HG02970 (cell line): ENCODE data around the gene PRAC2.

Source experiments
- ATAC-seq: cut with Tn5 transposase; IDR thresholded peaks from one replicate; pipeline ENCODE4 v1.9.1; 2021; ENCODE audit warnings: mild to moderate bottlenecking, moderate library complexity, moderate number of reproducible peaks; ENCODE audit not compliant: unreplicated experiment, low FRiP score

The PRAC2 gene

DNA sequence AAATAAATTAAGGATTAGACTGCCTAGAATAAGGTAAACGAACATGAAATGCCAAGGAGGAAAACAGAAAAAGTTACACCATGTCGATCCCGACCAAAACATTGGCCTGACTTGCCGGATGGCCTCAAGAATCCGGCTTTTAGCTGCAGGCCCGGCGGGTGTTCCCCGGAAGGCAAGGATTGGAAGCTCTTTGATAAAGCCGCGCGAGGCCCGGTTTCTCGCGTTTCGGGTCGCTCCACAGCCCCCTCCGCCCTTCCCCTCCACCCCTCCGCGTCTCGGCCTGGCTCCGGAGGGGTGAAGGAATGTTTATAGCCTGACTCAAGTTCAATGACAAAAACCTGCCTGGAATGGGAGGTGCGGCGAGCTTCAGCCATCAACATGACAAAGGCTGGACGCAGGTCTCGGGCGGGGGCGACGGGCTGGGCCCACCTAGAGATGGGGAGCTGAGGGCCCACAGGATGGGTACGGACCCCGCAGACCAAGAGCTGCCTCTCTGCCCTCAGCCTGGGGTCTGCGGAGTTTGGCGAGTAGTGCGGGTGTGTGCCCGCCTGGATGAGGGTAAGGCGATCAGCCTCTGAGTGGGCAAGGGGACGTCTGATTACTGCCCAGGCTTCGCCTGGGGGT, 3.2 kb upstream of the PRAC2 start:
- no peak for ATAC-seq

DNA sequence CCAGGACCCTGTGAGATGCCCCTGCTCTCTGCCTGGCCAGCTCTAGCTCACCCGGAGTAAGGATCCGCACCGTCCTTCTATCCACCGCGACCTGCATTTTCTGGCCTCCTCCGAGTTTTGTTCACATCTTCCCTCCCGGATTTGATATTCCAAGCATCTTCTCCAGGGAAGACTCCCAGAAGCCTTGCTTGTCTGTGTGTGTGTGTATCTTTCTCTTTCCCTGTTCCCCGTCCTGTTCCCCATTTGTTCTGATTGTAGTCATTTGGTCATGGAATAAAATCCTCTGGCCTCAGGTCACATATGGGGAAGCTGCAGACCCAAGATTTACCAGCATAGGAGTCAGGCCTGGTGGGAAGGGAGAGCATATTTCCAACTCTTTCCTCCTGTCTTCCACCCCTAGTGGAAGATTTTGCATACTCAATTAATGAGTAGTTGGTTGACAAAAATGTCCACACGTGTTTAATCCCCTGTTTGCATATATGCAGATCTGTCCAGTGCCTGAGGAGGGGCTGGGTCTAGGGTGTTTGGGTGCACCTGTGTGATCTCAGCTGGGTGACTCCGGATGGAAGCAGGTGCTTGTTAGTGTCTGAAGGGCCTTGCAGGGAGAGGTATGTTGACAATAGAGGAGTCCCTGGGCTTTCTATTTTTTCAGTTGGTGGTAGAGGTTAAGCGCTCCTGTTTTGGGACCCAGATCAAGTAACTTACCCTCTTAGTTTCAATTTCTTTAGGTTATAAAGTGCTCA, 2.5 kb upstream of the PRAC2 start:
- no peak for ATAC-seq

DNA sequence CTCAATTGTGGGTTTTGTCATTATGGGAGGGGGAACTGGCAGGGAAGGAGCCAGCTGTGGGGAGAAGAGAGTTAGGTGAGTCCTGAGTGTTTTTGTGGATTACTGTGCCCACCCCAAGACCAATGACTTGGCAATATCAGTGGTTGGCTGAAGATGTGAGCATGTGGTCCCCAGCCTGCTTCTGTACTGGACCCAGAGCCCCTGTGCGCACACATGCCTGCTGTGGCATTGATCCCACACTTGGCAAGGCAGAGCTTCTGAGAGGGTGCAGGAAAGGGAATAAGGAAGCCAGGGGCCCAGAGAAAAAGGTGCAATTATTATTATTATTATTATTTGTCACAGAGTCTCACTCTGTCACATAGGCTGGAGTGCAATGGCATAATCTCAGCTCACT, 2.0 kb upstream of the PRAC2 start:
- no peak for ATAC-seq

DNA sequence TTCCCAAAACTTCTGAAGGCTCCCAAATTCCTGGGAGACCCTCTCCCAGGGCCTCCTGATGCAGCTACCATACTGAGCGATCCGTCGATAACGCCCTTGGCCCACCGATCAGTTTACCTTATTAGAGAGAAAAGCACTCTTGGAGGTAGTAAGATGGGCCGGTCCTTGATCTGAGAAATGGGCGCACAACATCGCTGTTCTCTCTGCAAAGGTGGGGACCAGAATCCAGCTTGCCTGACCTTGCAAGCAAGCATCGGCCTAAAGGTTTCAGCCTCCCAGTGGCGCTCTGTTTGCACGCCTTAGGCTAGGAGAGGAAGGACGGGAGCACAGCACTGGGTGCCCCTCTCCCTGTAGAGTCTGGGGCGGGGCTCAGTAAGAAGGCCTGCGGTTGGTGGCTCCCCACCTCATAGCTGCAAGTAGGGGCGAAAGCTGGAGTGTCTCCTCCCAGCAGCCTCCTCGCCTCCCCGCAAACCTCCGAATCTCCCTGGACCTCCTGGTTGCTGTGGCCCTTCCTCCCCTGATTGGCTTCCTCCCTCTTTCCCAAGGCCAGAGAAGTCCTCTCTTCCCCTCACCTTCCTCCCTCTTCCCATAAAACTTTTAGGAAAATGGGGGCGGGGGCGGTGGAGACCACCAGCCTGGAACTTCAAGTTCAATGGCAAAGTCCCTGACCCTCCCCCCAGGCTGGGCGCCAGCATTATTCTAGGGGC, 631 bp upstream of the PRAC2 start, which contains the start of gene PRAC1:
TSS of gene PRAC1 (minus strand) at position 318 of the 707 bp plus-strand sequence. CDS start at position 192, 126 bp downstream.
- no peak for ATAC-seq

DNA sequence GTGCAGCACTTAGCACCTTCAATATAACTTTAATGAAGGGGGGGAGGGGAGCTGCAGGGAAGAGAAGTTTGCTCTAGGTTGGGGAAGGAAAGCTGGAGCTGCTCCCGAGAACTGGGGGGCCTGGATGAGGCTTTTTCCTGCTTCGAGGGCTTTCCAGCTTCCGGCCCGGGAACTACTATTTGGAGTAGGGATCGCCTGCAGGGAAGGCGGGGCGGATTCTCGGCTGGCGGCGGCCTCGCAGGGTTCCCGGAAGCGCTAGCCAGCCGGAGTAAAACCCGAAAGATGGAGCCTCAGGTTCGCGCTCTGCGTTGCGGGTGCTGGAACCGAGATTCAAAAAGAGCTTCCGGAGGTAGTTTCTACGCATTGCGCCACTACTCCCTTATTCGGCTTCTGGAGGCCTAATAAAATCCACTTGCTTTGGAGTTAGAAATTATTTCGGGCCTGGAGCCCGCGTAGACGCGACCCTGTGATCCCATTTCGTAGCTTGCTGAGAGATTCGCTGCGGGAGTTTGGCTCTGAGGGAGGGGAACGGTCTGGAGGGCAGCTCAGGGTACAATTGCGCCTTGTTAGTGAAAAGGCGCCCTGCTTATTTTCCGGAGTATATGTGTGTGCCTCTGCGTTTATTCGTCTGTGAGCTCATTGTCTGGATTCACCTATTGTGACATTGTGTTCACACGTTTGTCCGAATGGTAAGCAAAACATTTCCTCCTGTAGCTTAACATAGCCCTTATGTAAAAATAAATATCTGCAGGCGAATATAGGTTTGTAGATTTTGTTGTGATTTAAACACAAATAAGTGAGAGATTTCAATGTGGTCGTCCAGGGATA, 652 bp downstream of the PRAC2 start:
- no peak for ATAC-seq

DNA sequence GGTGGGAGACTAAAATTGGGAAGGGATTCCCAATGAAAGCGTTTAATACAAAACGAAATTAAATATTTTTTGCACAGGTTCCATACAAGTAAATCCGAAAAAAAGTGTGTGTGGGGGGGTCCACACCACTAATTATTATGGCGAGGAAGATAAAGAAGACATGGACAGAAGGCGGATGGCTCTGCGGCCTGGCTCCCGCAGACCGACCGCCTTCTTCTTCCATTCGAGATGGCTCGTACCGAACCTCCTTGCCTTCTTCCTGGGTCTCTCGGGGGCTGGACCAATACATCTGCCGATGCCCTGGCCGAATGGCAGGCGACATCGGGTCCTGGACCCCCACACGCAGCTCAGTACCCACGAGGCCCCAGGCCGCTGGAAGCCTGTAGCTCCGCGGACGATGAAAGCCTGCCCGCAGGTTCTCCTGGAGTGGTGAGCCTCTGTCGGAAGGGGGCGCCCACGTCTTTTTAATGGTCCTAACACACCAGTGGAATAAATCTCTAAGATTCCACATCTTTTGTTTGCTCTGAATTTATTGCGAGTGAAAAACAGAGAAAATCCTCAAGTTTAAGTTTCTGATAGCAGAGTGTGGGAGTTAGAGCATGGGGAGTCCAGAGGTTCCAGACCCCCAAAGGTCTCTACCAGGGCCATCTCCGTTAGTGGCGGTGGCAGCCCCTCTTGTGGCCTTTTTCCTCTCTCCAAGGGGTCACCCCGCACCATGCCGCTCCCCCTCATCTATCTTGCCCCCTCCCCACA, 1.4 kb downstream of the PRAC2 start:
- no peak for ATAC-seq

DNA sequence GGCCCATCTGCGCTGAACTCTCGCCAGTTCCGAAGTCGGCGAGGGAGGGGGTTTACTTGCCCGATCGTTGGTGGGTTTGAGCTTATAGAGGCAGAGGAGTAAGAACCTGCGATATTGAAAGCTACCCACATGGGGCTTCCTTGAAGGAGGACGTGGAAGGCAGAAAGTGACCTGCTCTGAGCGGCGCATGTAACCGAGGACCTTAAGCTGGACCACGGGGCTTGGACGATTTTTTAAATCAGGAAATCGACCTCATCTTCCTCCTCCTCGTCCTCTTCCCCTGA, 2.0 kb downstream of the PRAC2 start:
- no peak for ATAC-seq

DNA sequence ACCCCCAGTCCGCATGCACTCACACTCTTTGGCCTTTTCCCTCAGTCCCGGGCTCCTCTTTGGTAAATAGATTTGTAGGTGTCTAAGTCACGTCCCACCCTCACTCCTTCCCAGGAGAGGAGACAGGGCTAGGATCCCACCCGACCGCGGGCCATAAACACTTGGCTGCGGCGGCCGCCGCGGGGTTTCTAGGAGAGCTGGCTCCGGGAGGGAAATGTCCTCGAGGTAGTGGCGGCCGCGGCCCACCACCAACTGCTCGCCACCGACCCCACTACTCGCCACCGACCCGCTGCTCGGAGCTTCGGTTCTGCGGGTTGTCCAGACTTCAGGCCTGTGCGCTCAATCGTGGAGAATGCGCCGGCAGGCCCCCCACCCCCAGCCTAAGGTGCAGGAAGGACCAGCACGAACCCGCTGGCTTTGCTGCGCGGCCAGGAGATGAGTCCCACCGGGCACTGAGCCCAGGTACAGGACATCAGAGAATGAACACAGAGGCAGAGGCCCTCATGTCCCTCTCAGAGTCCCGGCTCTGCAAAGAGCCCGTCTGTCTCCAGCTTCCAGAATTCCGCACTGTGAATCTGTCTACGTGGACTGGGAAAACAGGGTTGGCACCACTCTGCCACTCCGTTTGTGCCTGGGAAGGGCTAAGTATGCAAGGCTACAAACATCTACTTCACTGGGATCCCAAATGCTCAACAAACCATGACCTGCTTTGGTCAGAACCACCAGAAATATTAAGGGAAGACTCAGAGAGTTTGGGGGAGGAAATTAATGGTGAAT, 2.5 kb downstream of the PRAC2 start:
- no peak for ATAC-seq

DNA sequence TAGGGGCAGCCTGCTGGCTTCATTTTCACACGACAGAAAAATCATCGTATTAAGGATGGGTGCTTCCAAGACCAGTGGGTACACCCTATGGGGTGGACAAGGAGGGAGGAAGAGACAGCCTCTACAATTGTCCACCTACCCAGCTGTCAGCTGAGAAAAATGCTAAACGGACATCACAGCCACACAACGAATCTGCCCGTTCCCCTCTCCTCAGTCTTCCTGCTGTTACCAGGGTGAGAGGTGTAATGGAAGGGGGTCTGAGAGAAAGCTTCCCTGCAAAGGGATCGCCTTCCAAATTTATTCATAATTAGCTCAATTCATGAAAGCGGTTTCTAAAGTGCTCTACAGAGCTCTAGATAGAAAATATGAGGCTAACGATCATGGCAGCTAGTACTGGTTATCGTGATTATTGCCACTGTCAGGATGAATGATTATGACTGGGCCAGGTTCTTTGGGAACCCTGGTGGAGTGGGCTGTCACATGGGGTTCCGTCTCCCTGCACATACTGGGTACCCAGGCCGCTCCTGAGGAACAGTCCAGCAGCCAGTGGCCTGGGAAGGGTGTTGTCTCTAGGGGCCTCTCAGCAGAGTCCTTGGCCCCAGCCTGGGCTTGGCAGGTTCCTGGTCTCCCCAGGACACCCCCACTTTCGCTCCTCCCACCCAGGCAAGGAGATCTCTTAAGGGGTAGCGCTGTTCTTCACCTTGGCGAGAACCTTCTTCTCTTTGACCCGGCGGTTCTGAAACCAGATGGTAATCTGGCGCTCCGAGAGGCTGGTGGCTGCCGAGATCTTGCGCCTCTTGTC, 3.3 kb downstream of the PRAC2 start:
- ATAC-seq: no peak

DNA sequence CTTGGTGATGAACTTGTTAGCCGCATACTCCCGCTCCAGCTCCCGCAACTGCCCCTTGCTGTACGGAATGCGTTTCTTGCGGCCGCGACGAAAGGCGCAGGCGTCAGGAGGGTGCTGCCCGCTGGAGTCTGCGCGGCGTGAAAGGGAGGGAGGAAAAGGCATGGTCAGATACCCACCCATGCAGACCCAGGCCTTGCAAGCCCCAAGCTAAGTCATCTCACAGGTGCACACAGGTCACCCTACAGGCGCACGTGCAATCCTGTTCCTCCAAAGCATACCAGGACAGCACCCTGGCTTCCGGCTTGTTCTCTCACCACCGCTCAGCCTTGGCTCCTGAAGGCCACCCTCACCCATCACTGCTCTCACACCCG, 3.9 kb downstream of the PRAC2 start:
- ATAC-seq: no peak

DNA sequence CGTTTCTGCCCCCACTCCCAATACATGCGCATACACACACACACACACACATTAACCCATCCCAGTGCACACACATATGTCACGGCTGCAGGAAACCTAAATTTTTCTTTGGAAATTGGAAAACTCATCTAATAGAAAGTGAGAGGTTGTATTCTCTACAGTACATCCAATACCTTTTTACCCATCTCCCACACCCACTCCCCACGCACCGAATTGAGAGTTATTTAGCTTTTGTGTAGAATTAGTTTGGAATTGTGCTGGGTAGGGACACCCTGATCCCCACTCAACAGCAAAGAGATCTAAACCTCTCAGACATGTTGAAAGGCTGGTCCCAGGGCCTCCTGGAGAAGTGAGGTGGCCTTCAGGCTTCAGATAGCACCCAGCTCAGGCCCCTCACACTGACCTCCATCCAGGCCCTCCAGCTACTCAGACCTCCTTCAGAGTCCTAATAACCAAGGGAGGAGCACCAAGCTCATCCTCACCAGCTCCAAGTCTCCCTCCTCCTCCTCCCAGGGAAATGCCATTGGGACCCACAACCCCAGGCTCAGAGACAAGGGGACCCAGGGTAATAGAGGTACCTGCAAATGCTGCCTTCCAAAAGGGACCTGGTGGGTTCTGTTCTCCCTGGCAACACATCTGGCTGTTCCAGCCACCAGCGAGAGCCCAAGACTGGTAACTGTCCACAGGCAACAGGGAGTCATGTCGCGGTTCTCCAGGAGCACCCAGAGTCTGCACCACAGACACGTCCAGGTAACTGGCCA, 4.6 kb downstream of the PRAC2 start:
- ATAC-seq: no peak

DNA sequence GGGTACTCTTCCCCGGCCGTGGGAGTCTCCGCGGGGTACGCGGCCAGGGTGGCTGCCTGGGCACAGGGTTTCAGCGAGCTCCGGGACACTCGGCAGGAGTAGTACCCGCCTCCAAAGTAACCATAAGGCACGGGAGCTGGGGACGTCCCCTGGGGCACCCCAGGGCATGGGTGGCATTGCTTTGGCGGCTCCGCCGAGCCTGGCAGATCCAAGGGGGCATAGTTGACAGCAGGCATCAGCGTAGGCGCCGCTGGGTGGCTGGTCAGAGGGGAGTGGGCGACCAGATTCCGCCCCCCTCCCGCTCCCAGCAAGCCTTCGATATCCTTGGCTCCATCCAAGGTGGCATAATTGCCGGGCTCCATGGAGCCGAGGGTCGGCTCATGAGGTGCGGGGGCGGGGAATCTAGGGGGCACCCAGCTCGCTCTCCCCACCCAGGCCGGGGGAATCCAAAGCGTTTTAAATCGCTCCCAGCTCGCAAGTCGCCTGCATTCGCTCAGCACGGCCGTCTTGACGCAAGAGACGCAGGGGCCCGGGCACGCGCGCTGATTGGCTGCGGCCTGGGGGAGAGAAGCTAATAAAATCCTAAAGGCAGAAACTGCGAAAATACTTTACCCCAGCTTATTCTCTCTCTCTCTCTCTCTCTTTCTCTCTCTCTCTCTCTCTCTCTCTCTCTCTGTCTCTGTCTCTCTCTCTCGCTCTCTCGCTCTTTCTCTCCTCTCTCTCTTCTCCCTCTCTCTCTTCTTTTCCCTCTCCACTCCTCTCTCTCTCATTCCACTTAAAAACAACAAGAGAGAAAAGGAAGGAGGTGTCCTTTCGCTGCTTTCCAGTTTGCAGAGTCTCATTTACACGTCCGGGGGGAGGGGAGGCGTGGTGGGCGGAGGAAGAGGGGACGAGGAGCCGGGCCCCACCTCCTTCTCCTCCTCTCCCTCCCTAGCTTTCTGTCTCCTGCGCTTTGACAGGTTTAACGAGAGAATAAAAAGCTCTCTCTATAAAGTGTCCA, 5.5 kb downstream of the PRAC2 start, which contains the start of gene HOXB13:
TSS of gene HOXB13 (minus strand) at position 519 of the 1,000 bp plus-strand sequence. CDS start at position 362, 157 bp downstream.
- ATAC-seq: no peak

DNA sequence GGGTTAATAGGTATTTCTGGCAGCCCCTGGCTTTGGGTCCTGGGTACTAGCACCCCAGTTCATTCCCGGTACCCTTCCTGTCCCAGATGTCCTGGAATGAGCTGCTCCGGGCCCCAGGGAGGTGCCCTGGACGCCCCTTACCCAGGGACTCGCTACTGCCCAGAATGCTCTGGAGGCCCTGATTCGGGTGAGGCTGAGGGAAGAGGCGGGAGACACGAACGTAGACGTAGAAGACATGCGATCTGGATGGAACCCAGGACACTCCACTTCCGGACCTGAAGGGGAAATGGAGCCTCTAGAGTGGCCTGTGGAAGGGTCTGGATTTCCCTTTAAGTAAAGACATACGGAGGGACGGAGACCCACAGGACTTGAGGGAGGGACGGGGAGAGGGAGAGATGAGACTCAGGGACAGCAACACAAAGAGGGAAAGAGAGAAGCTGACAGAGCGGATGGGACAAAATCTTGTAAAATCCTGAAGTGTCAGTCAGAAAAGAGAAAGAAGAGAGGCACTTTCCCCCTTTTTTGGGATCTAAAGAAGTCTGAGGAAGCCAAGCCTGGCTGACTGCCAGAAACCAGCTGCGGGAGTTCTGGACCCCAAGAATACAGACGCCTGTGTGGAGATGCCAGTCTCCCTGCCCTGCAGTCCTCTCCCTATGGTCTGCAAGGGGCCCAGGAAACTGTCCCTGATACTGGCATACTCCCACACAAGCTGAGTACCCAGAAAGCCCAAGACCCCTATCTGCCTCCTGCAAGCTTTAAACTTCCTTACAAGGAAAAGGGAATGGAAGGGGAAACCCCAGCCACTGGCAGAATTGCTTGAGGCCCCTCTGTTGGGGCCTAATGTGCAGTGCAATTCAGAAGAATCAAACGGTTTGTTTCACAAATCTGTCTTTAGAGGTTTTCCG, 6.6 kb downstream of the PRAC2 start:
- ATAC-seq: no peak

DNA sequence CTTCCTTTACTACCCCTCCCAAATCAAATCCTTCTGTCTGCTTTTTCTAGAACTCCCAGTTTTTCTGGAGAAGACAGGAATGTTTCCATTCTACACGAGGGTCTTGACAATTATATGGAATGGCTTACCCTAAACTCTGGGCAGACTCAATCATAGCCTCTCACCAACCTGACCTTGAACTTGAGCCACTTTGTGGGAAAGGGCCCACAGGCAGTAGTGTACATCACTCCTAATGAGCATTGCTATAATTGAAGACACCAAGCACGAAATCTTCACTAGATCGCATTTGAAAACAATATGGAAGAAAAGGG, 7.2 kb downstream of the PRAC2 start:
- ATAC-seq: no peak

DNA sequence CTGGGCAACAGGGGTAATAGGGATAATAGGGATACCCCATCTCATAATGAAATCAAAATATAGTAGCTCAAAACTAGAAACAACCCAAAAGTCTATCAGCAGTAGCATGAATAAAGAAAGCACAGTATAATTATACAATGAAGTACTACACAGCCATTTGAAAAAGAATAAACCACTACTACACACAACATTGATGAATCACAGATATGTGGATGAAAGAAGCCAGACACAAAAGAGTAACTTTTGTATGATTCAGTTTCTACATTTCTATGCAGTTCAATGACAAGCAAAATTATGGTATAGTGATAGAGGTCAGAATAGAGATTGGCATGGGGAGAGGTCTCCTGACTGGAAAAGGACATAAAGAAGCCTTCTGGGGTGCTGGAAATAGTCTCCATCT, 8.4 kb downstream of the PRAC2 start:
- ATAC-seq: no peak
